NOMO-1 treated with DMSO at 0.1 percent for 48 hours (cell line): ENCODE data around the gene KCNT2.

Experiments
- DNase-seq: peaks from one replicate; lab custom pipeline; 2025; ENCODE audit not compliant: unreplicated experiment; lab: John Stamatoyannopoulos, UW

The KCNT2 gene

GRCh38 chr1:196401452-196401833 lies 206.8 kb downstream of the KCNT2 start:
- no peak for DNase-seq

- DNase-seq: no peak
Measured at GRCh38 chr1:196400478-196401451, 207.5 kb downstream of the KCNT2 start.

DNA sequence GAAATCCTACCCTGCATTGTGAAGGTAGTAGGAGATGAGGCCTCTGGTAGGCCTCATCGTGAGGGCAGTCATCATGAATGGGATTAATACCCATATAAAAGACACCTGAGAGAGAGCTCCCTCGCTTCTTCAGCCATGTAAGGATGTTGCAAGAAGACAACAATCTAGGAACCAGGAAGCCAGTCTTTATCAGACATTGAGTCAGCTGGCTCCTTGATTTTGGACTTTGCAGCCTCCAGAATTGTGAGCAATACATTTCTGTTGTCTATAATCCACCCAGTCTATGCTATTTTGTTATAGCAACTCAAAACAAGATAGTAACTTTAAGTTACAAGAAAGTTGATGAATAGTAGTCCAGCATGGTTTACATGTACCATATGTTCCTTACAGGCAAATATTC lies 208.5 kb downstream of the KCNT2 start:
- DNase-seq: no peak

DNA sequence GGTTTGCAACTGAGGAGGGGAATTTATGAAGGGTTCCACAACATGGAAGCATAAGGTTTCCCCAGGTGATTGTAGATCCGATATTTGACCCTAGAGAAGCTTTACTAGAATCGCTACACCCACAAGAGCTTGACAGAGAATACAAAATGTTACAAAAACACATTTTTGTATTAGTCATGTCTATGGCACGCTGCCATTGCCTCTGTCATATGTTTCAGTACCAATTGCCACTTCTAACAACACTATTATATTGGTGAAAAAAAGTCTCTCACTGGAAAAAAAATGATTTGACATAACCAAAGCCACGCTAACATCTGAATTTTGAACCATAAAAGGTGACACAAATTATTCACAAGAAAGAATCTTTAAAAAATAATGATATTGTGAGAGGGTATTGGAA lies 214.5 kb downstream of the KCNT2 start:
- no peak for DNase-seq

- DNase-seq: no peak
Measured at GRCh38 chr1:196393282-196393681, 215.0 kb downstream of the KCNT2 start.

GRCh38 chr1:196387766-196388165 lies 220.5 kb downstream of the KCNT2 start:
- DNase-seq: no peak

GRCh38 chr1:196385109-196385508 lies 223.1 kb downstream of the KCNT2 start:
- no peak for DNase-seq

GRCh38 chr1:196382383-196382782 lies 225.9 kb downstream of the KCNT2 start:
- DNase-seq: no peak

- no peak for DNase-seq
Measured at GRCh38 chr1:196381544-196381943, 226.7 kb downstream of the KCNT2 start.

GRCh38 chr1:196380316-196380715 lies 227.9 kb downstream of the KCNT2 start:
- DNase-seq: no peak

GRCh38 chr1:196377811-196378210 lies 230.4 kb downstream of the KCNT2 start:
- no peak for DNase-seq

- DNase-seq: no peak
Measured at GRCh38 chr1:196376630-196377328, 231.5 kb downstream of the KCNT2 start.

GRCh38 chr1:196373798-196374197 lies 234.4 kb downstream of the KCNT2 start:
- DNase-seq: no peak

- DNase-seq: peak; percentile 41
Measured at GRCh38 chr1:196372896-196373536, 235.2 kb downstream of the KCNT2 start.

GRCh38 chr1:196367838-196368237 lies 240.4 kb downstream of the KCNT2 start:
- DNase-seq: no peak

DNA sequence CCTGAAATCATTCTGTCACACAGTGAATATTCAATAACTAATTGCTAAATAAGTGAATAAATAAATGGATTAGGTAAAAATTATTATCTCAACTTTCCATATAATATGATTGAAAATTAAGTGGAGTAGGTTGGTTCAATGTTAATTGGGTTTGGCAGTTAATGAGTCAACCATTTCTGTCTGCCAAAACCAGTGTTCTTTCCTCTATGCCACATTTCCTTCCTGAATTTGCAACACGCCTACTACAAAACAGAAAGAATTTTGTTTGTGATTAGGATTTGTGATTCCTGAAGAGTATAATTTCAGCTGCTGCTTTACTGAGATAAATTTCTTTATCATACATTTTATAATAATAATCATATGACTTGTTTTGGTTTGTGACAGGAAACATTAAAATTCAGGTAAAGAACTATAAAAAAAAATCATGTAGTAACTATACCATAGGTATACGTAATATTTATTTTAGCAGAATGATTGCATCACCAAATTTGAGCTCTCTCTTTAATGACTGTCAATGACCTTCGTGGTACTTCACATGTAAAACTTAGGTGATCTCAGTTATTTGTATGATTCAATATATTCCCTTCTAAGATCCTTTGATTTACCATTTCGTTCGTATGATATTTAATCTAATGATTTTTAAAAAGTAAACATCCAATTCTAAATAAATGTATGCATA lies 241.3 kb downstream of the KCNT2 start:
- no peak for DNase-seq

DNA sequence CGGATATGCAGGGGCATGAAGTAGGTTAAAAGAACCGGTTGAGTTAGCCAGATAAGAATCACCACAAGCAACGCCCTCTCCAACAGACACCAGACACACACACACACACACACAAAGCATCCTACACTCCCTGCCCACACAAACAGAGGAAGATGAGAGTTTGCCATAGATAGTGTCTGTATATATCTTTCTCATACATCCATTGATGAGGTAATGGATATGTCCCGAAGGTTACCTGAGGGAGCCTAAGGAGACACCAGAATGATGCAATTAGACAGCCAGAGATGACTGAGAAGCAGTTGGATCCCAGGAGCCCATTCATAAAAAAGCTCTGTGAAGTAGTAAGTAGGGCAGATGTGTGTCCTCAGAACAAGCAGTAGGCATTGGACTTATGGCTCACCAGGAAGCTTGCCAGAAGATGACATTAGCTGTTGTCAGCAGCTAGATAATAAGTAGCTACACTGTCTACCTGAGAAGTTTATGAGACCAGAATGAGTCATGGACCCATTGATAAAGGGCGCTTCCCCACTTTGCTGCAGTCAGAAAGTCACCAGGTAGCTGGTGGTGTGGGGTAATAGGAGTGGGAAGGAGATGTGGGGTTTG lies 247.0 kb downstream of the KCNT2 start:
- DNase-seq: no peak

DNA sequence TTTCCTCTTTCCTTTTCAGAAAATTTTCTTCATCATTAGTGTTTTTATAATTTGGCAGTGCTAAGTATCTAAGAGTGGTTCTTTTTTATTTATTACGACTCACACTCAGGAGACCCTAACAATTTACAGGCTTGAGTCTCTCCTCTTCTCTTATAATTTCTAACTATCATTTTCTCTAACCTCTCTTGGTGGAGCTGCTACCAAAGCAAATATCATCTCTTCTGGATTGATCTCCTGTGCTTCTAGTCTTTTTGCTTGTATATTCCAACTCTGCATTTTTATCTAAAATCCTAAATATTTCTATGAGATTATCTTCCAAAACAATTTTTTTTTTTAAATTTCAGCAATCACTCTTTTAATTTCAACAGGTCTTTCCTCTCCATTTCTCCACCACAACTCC lies 250.3 kb downstream of the KCNT2 start:
- DNase-seq: no peak

- DNase-seq: no peak
Measured at GRCh38 chr1:196355206-196355786, 252.9 kb downstream of the KCNT2 start.

DNA sequence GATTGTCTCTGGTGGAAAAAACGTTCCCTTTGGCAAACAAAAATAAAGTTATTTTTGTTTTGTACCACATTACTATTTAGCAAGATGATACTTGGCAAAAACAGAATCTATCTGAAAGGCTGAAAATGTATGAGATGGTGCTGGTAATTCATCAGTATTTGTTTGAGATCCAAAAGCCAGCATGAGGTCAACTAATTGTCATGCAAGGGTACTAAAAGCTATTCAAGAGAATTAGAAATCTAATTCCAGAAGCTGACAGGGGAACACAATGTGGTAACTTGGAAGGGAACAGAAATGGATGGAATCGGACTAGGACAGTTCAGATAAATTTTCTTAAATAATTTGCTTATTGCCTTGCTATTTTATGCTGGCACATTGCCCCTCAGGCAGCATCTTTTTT lies 263.8 kb downstream of the KCNT2 start:
- no peak for DNase-seq
